Parathyroid adenoma (tissue), 2 donors: ENCODE measurements around the gene TMEM132A.

Experiments used
- H2AFZ ChIP-seq: fragments of 300-600 bp; sonication (generic); one replicate; pipeline ENCODE4 v1.7.0; 2017; ENCODE audit warnings: antibody characterized with exemption, mild to moderate bottlenecking
- H3K27ac ChIP-seq: fragments of 300-600 bp; sonication (generic); one replicate; pipeline ENCODE4 v1.7.0; 2017
- H3K27me3 ChIP-seq: fragments of 300-600 bp; sonication (generic); one replicate; pipeline ENCODE4 v1.7.0; 2017; ENCODE audit warnings: low read length; ENCODE audit not compliant: control insufficient read depth, insufficient read depth
- H3K36me3 ChIP-seq: fragments of 300-600 bp; sonication (generic); one replicate; pipeline ENCODE4 v1.7.0; 2017; ENCODE audit warnings: low read length; ENCODE audit not compliant: control insufficient read depth, insufficient read depth
- H3K4me1 ChIP-seq: fragments of 300-600 bp; sonication (generic); one replicate; pipeline ENCODE4 v1.7.0; 2017; ENCODE audit warnings: control low read depth
- H3K4me2 ChIP-seq: fragments of 300-600 bp; sonication (generic); one replicate; pipeline ENCODE4 v1.7.0; 2017; ENCODE audit warnings: low read length
- H3K4me3 ChIP-seq: fragments of 300-600 bp; sonication (generic); one replicate; pipeline ENCODE4 v1.7.0; 2017; ENCODE audit warnings: low read depth, low read length
- H3K79me2 ChIP-seq: fragments of 300-600 bp; sonication (generic); one replicate; pipeline ENCODE4 v1.7.0; 2017; ENCODE audit warnings: control low read depth
- H3K9ac ChIP-seq: fragments of 300-600 bp; sonication (generic); one replicate; pipeline ENCODE4 v1.7.0; 2017; ENCODE audit warnings: mild to moderate bottlenecking
- H3K9me3 ChIP-seq: fragments of 300-600 bp; sonication (generic); one replicate; pipeline ENCODE4 v1.7.0; 2017; ENCODE audit warnings: low read length; ENCODE audit not compliant: control insufficient read depth
- TF ChIP-seq, protein P1 (sequence below): fragments of 300-600 bp; sonication (generic); IDR thresholded peaks from one replicate; pipeline ENCODE4 v1.7.0; 2017; ENCODE audit warnings: antibody characterized with exemption, mild to moderate bottlenecking
- donor health status: primary hyperparathyroidism.

Gene TMEM132A

DNA sequence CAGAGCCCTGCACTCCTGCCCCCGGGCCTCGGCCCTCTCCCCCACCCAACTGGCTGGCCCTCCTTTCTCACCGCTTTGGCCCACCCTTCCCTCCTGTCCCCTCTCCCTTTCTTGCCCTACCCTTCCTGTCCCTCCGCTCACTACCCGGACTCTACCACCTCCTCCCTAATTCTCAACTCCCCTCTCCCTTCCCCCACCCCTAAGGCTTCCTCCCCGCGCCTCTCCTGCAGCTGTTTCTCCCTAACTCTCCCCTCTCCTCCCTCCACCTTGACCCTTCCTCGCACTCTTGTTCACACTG, 27.3 kb downstream of the TMEM132A start:
- peak overlapping the region; percentile 2 for H3K4me2 ChIP-seq
- H3K79me2 ChIP-seq = no peaks in the 10 kb centered on the region
- no peaks in the 10 kb centered on the region for H3K4me1 ChIP-seq
- no peaks in the 10 kb centered on the region for H3K27me3 ChIP-seq
- H3K36me3 ChIP-seq = no peaks in the 10 kb centered on the region
- H3K27ac ChIP-seq = peak overlapping the region; percentile 56
- TF ChIP-seq, protein P1, sequence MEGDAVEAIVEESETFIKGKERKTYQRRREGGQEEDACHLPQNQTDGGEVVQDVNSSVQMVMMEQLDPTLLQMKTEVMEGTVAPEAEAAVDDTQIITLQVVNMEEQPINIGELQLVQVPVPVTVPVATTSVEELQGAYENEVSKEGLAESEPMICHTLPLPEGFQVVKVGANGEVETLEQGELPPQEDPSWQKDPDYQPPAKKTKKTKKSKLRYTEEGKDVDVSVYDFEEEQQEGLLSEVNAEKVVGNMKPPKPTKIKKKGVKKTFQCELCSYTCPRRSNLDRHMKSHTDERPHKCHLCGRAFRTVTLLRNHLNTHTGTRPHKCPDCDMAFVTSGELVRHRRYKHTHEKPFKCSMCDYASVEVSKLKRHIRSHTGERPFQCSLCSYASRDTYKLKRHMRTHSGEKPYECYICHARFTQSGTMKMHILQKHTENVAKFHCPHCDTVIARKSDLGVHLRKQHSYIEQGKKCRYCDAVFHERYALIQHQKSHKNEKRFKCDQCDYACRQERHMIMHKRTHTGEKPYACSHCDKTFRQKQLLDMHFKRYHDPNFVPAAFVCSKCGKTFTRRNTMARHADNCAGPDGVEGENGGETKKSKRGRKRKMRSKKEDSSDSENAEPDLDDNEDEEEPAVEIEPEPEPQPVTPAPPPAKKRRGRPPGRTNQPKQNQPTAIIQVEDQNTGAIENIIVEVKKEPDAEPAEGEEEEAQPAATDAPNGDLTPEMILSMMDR = no peak
- no peak overlapping the region for H3K9ac ChIP-seq
- no peaks in the 10 kb centered on the region for H3K9me3 ChIP-seq
- H3K4me3 ChIP-seq = peak overlapping the region; percentile 34
- H2AFZ ChIP-seq = no peak overlapping the region

DNA sequence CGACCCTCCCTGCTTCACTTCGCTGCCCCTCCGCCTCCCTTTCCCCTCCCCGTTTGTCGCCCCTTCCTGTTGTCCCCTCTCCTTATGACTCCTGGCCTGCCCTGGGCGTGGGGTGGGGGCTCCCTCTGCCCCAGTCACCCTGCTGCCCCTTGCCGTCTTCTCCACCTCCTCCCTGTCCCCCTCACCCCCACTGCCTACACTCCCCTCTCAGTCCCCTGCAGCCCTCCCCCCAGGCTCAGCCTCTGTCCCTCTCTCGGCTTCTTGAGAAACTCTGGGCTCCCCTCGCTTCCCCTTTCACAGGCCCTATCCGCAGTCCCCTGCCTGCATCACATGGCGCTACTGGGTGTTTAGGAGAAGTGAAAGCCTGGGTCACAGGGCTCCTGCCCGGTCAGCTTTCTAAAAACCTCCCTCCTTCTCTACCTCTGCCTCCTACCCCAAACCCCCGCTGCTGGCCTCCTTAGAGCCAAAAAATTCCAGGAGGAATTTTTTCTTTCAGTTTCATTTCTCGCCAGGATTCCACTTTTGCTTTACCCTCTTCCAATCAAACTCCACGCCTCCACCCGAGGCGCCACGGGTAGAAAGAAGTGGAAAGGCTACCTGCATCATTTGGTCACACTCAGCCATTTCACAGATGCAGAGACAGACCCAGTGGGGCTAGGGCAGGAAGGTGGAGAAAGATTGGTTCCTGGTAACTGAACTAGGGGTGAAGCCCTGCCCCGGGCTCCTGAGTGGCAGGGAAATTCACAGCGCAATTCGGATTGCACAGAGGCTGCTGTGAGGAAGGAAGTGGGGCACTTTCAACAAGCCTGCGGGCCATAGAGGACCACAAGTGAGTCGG, 27.9 kb downstream of the TMEM132A start, which contains the start of gene SLC15A3:
Gene SLC15A3, minus strand, starts transcription at position 273 of the 838 bp plus-strand sequence. CDS start 625 bp downstream, outside the sequence.
- Histone ChIP-seq H3K4me2 (peak within 1 kb of the TSS; percentile 44), H3K9me3 (no peaks in the 10 kb centered on the region), H3K4me1 (no peaks in the 10 kb centered on the region), H3K4me3 (peak within 1 kb of the TSS; percentile 34), H3K27me3 (no peaks in the 10 kb centered on the region), H3K9ac (no peak within 1 kb of the TSS), H2AFZ (peak within 1 kb of the TSS; percentile 42), H3K36me3 (no peaks in the 10 kb centered on the region), H3K79me2 (no peaks in the 10 kb centered on the region), H3K27ac (peak within 1 kb of the TSS; percentile 56)
- TF ChIP-seq, protein P1 = no peak

- H3K36me3 ChIP-seq = no peaks in the 10 kb centered on the region
- no peak overlapping the region for H3K4me3 ChIP-seq
- TF ChIP-seq, protein P1 = no peak
- no peaks in the 10 kb centered on the region for H3K4me1 ChIP-seq
- no peaks in the 10 kb centered on the region for H3K79me2 ChIP-seq
- no peak overlapping the region for H3K4me2 ChIP-seq
- no peaks in the 10 kb centered on the region for H3K9me3 ChIP-seq
- peak overlapping the region; percentile 56 for H3K27ac ChIP-seq
- H3K27me3 ChIP-seq = no peaks in the 10 kb centered on the region
- no peak overlapping the region for H2AFZ ChIP-seq
- H3K9ac ChIP-seq = no peak overlapping the region
Observed at GRCh38 chr11:60952742-60953170, 28.5 kb downstream of the TMEM132A start.

- Histone ChIP-seq H3K79me2 (no peaks in the 10 kb centered on the region), H3K27me3 (no peaks in the 10 kb centered on the region), H3K36me3 (no peaks in the 10 kb centered on the region), H3K4me3 (no peak overlapping the region), H3K9ac (no peak overlapping the region), H3K4me1 (no peaks in the 10 kb centered on the region), H3K27ac (no peak overlapping the region), H2AFZ (no peak overlapping the region), H3K4me2 (no peak overlapping the region), H3K9me3 (no peaks in the 10 kb centered on the region)
- TF ChIP-seq, protein P1 = no peak
Observed at GRCh38 chr11:60953781-60954180, 29.5 kb downstream of the TMEM132A start.

DNA sequence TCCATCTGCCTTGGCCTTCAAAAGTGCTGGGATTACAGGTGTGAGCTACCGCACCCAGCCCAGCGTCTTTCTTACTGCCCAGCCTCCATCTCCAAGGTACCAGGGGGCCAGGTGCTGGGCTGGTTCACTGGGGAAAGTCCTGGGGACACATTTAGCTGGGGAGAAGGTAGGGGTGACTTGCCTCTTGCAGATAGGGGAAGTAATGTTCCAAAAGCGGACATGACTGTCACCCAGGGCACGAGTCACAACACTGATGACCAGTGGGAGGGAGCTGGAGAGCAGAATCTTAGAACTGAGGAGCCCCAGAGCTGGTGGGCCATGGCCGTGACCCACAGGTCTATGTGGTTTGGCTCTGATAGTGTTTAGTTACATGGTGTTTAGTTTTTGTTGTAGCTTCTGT, 30.2 kb downstream of the TMEM132A start:
- H3K4me1 ChIP-seq = no peaks in the 10 kb centered on the region
- no peak overlapping the region for H3K4me3 ChIP-seq
- no peak overlapping the region for H3K4me2 ChIP-seq
- TF ChIP-seq, protein P1 = no peak
- no peaks in the 10 kb centered on the region for H3K9me3 ChIP-seq
- no peaks in the 10 kb centered on the region for H3K79me2 ChIP-seq
- H2AFZ ChIP-seq = no peak overlapping the region
- no peak overlapping the region for H3K9ac ChIP-seq
- no peaks in the 10 kb centered on the region for H3K36me3 ChIP-seq
- no peak overlapping the region for H3K27ac ChIP-seq
- no peaks in the 10 kb centered on the region for H3K27me3 ChIP-seq
